Liver (tissue), 9 donors: ENCODE measurements around the gene VAC14. TPM values are rescaled to one million over a fixed set of nuclear protein-coding genes. Genes with fewer than 3 reads are reported as not detected.

Experiments used
- DNase-seq: peaks from one replicate; pipeline ENCODE4 v3.0.0-alpha.2; 2017; ENCODE audit warnings: low spot score
- H3K27ac ChIP-seq, 2 donors: one replicate each; pipeline ENCODE4 v1.7.0; 2013; ENCODE audit warnings: inconsistent platforms in 2 of 2, low read length in 2 of 2, control low read depth in 1 of 2, low read depth in 1 of 2, mild to moderate bottlenecking in 1 of 2
- H3K27me3 ChIP-seq, 4 donors: one replicate each; pipeline versions ENCODE4 v1.6.1 to v1.7.0; 2013; ENCODE audit warnings: low read length in 3 of 4, inconsistent platforms in 1 of 4, mild to moderate bottlenecking in 1 of 4, moderate library complexity in 1 of 4; ENCODE audit not compliant: control insufficient read depth in 4 of 4, insufficient read depth in 4 of 4
- H3K36me3 ChIP-seq, 4 donors: one replicate each; pipeline versions ENCODE4 v1.6.1 to v1.7.0; 2013; ENCODE audit warnings: low read length in 3 of 4, mild to moderate bottlenecking in 3 of 4, low read depth in 1 of 4, moderate library complexity in 1 of 4; ENCODE audit not compliant: control insufficient read depth in 4 of 4, insufficient read depth in 3 of 4
- H3K4me1 ChIP-seq, 4 donors: one replicate each; pipeline versions ENCODE4 v1.6.1 to v1.7.0; 2013; ENCODE audit warnings: low read length in 3 of 4, mild to moderate bottlenecking in 3 of 4, moderate library complexity in 1 of 4; ENCODE audit not compliant: control insufficient read depth in 4 of 4, insufficient read depth in 4 of 4
- H3K4me3 ChIP-seq, 3 donors: one replicate each; pipeline versions ENCODE4 v1.6.1 to v1.7.0; 2013; ENCODE audit warnings: low read length in 3 of 3, control low read depth in 1 of 3, low read depth in 1 of 3, mild to moderate bottlenecking in 1 of 3
- H3K9ac ChIP-seq, 2 donors: one replicate each; pipeline ENCODE4 v1.7.0; 2013; ENCODE audit warnings: low read length in 2 of 2, mild to moderate bottlenecking in 2 of 2, moderate library complexity in 2 of 2, control low read depth in 1 of 2, low read depth in 1 of 2
- H3K9me3 ChIP-seq, 4 donors: one replicate each; pipeline versions ENCODE4 v1.6.1 to v1.7.0; 2013; ENCODE audit warnings: low read length in 3 of 4; ENCODE audit not compliant: control insufficient read depth in 4 of 4
- CTCF ChIP-seq: fragments of 150-350 bp; IDR thresholded peaks from 2 replicates; pipeline ENCODE4 v1.5.1; 2017; ENCODE audit warnings: improper control_type of control experiment, low read depth, low read length; ENCODE audit not compliant: missing input control
- EGR1 ChIP-seq, 2 donors: IDR thresholded peaks; 2 replicates each; pipeline ENCODE4 v1.6.1; 2016 to 2018; ENCODE audit warnings: antibody characterized with exemption in 2 of 2, low read depth in 2 of 2
- GABPA ChIP-seq, 2 donors: IDR thresholded peaks in 1 of 2; conservative IDR thresholded peaks in 1 of 2; 2 replicates each; pipeline ENCODE4 v1.6.1; 2016; ENCODE audit warnings: antibody characterized with exemption in 2 of 2, mild to moderate bottlenecking in 1 of 2, moderate library complexity in 1 of 2
- HNF4A ChIP-seq, 2 donors: conservative IDR thresholded peaks; 2 replicates each; pipeline ENCODE4 v1.6.1; 2016; ENCODE audit warnings: antibody characterized with exemption in 2 of 2, mild to moderate bottlenecking in 2 of 2
- MAX ChIP-seq: IDR thresholded peaks from 2 replicates; pipeline ENCODE4 v1.6.1; 2016; ENCODE audit warnings: antibody characterized with exemption
- NR2F2 ChIP-seq: IDR thresholded peaks from 2 replicates; pipeline ENCODE4 v1.6.1; 2016; ENCODE audit warnings: antibody characterized with exemption
- RAD21 ChIP-seq, 2 donors: IDR thresholded peaks; 2 replicates each; pipeline ENCODE4 v1.6.1; 2016; ENCODE audit warnings: antibody characterized with exemption in 2 of 2, mild to moderate bottlenecking in 2 of 2
- REST ChIP-seq: IDR thresholded peaks from 2 replicates; pipeline ENCODE4 v1.6.1; 2016; ENCODE audit warnings: antibody characterized with exemption, mild to moderate bottlenecking
- RXRA ChIP-seq, 2 donors: IDR thresholded peaks; 2 replicates each; pipeline ENCODE4 v1.6.1; 2017 to 2018; ENCODE audit warnings: antibody characterized with exemption in 2 of 2, mild to moderate bottlenecking in 1 of 2
- YY1 ChIP-seq: IDR thresholded peaks from 2 replicates; pipeline ENCODE4 v1.6.1; 2016; ENCODE audit warnings: antibody characterized with exemption, mild to moderate bottlenecking
- WGBS: extraction: QIAGEN DNeasy Blood & Tissue Kit; methylation state at CpG from one replicate; pipeline ENCODE4 v1.1.7; 2013; 5-methylcytosine and 5-hydroxymethylcytosine counted together
- polyA plus RNA-seq, 2 donors: library from polyadenylated mRNA; stranded (reverse) in 1 of 2; unstranded in 1 of 2; fragments of 200-250 nt in 1 of 2; fragments of >200 nt in 1 of 2; fragmentation: Nextera tagmentation in 1 of 2; extraction: Ambion mirVana in 1 of 2; gene quantifications; one replicate each; pipeline versions ENCODE4 v1.2.1 to v1.2.3, GENCODE V29; 2013 to 2015
- total RNA-seq, 2 donors: library from RNA; depleted of rRNA; stranded (reverse); fragments of >200 nt; gene quantifications; one replicate each; pipeline ENCODE4 v1.2.3, GENCODE V29; 2014
- donor health status: healthy.
- donor health status: healthy.
- donor health status: healthy.
- donor health status: healthy.
- donor health status: healthy.

Gene VAC14
- total and polyA plus RNA-seq, 4 donors: 16.7 to 29.8 (median 20.5) TPM

- TF ChIP-seq REST: no peak
- TF ChIP-seq HNF4A (conservative IDR thresholded peaks at IDR 0.05): peak in 1 of 2 donors; percentile 19
- TF ChIP-seq RXRA (IDR thresholded peaks at IDR 0.05): peak; percentile 26 to 49
- Histone ChIP-seq H3K4me3 (peak overlapping the region; percentile 84 to 90 (median 89)), H3K36me3 (peaks cover 0 to 6% (median 3%) of the 10 kb centered on the region in 4 donors), H3K27ac (peak overlapping the region; percentile 94 to 95), H3K9me3 (no peaks in the 10 kb centered on the region), H3K4me1 (peaks cover 16 to 57% (median 36%) of the 10 kb centered on the region in 4 donors), H3K27me3 (no peaks in the 10 kb centered on the region), H3K9ac (peak overlapping the region; percentile 93 to 99)
- no peak for DNase-seq
- 26% methylated on average over 14 of the region's 14 CpGs for WGBS
Observed at GRCh38 chr16:70684146-70685060, 116.6 kb downstream of the VAC14 start.

- no peaks in the 10 kb centered on the region for H3K27me3 ChIP-seq
- WGBS: 44% methylated on average over 13 of the region's 13 CpGs
- H3K9me3 ChIP-seq: no peaks in the 10 kb centered on the region
- H3K27ac ChIP-seq: peak overlapping the region; percentile 94 to 95
- peaks cover under 1 to 15% (median 9%) of the 10 kb centered on the region in 4 donors for H3K36me3 ChIP-seq
- DNase-seq: no peak
- H3K4me1 ChIP-seq: peaks cover 16 to 56% (median 34%) of the 10 kb centered on the region in 4 donors
- peak overlapping the region; percentile 3 to 90 (median 51) for H3K4me3 ChIP-seq
- H3K9ac ChIP-seq: peak overlapping the region; percentile 68 to 92
- TF ChIP-seq YY1 (peak; percentile 67), RXRA (IDR thresholded peaks at IDR 0.05) (peak; percentile 36 to 71), NR2F2 (no peak), HNF4A (conservative IDR thresholded peaks at IDR 0.05) (peak; percentile 58 to 64), EGR1 (IDR thresholded peaks at IDR 0.05; ENCODE audit: low read depth in 2 of 2) (no peak), MAX (peak; percentile 46)
Observed at GRCh38 chr16:70683146-70683944, 117.6 kb downstream of the VAC14 start.

- Histone ChIP-seq H3K9ac (peak overlapping the region; percentile 68 to 92), H3K27me3 (no peaks in the 10 kb centered on the region), H3K4me3 (peak overlapping the region; percentile 8 to 90 (median 27)), H3K9me3 (no peaks in the 10 kb centered on the region), H3K36me3 (peaks cover 4 to 24% (median 14%) of the 10 kb centered on the region in 4 donors), H3K4me1 (peaks cover 16 to 56% (median 34%) of the 10 kb centered on the region in 4 donors), H3K27ac (peak overlapping the region; percentile 94 to 95)
- DNase-seq: no peak
- 30% methylated on average over 14 of the region's 14 CpGs for WGBS
- TF ChIP-seq RAD21 (IDR thresholded peaks at IDR 0.05) (peak; percentile 34 to 73), RXRA (IDR thresholded peaks at IDR 0.05) (peak; percentile 28 to 58), YY1 (no peak), GABPA (IDR thresholded peaks at IDR 0.05 in 1 of 2, conservative IDR thresholded peaks at IDR 0.05 in 1 of 2) (no peak), HNF4A (conservative IDR thresholded peaks at IDR 0.05) (no peak), MAX (peak; percentile 10), CTCF (peak; percentile 16)
Observed at GRCh38 chr16:70682239-70683145, 118.5 kb downstream of the VAC14 start.
